K562 (cell line): Measurements from ENCODE around the gene PROK1. TPM values are rescaled to one million over a fixed set of nuclear protein-coding genes. Genes with fewer than 3 reads are reported as not detected.

ENCODE experiments used
- C11orf30 ChIP-seq: fragments of 450-650 bp; IDR thresholded peaks from 2 replicates; pipeline ENCODE4 v1.6.1; 2016; ENCODE audit warnings: low read depth, mild to moderate bottlenecking
- E2F1 ChIP-seq: sonication (generic); formaldehyde crosslinking; IDR thresholded peaks from 2 replicates; pipeline ENCODE4 v1.8.1; 2023; ENCODE audit warnings: mild to moderate bottlenecking, missing genetic modification reagents, moderate library complexity
- FOXA1 ChIP-seq: fragments of 450-650 bp; IDR thresholded peaks from 2 replicates; pipeline ENCODE4 v1.6.1; 2016; ENCODE audit warnings: mild to moderate bottlenecking, borderline replicate concordance
- HDAC1 ChIP-seq, 2 experiments: fragments of 450-650 bp; IDR thresholded peaks; 2 replicates each; pipeline ENCODE4 v1.6.1; 2016 to 2017; ENCODE audit warnings: inconsistent platforms in 1 of 2, mild to moderate bottlenecking in 1 of 2, moderate library complexity in 1 of 2
- KDM1A ChIP-seq, 2 experiments: fragments of 450-650 bp; IDR thresholded peaks; 2 replicates each; pipeline ENCODE4 v1.6.1; 2016; ENCODE audit warnings: mild to moderate bottlenecking in 2 of 2
- MAFG ChIP-seq: fragments of 450-650 bp; conservative IDR thresholded peaks from 2 replicates; pipeline ENCODE4 v1.6.1; 2016; ENCODE audit warnings: missing genetic modification characterization, missing compliant biosample characterization
- MED1 ChIP-seq: sonication (generic); formaldehyde crosslinking; IDR thresholded peaks from 2 replicates; pipeline ENCODE4 v1.8.1; 2023; ENCODE audit warnings: missing genetic modification reagents, borderline replicate concordance
- MXD1 ChIP-seq: fragments of 250-450 bp; sonication (Bioruptor Pico); IDR thresholded peaks from 2 replicates; pipeline ENCODE4 v1.8.0; 2021; ENCODE audit warnings: borderline replicate concordance, mild to moderate bottlenecking, moderate library complexity; ENCODE audit not compliant: poor library complexity, severe bottlenecking
- NFIX ChIP-seq: fragments of 250-450 bp; sonication (Bioruptor Pico); IDR thresholded peaks from 2 replicates; pipeline ENCODE4 v1.4.0; 2020; ENCODE audit warnings: low read depth, mild to moderate bottlenecking, moderate library complexity
- TCF15 ChIP-seq: fragments of 250-450 bp; sonication (Bioruptor Pico); IDR thresholded peaks from 2 replicates; pipeline ENCODE4 v1.8.0; 2022; ENCODE audit warnings: moderate library complexity, mild to moderate bottlenecking, inconsistent platforms
- THRB ChIP-seq: fragments of 450-650 bp; formaldehyde crosslinking; conservative IDR thresholded peaks from 2 replicates; pipeline ENCODE4 v1.4.0; 2022; ENCODE audit warnings: mild to moderate bottlenecking, missing genetic modification characterization
- VEZF1 ChIP-seq: fragments of 200-800 bp; sonication (Bioruptor generic); IDR thresholded peaks from 2 replicates; pipeline ENCODE4 v1.6.1; 2017; ENCODE audit warnings: missing genetic modification characterization, missing compliant biosample characterization
- ZMIZ1 ChIP-seq, 2 experiments: fragments of 150-350 bp in 1 of 2; IDR thresholded peaks; 2 replicates each; pipeline ENCODE4 v1.6.1; 2012 to 2016; ENCODE audit warnings: low read depth in 2 of 2, low read length in 2 of 2, mild to moderate bottlenecking in 1 of 2, moderate library complexity in 1 of 2
- ZNF79 ChIP-seq: fragments of 250-450 bp; sonication (Bioruptor Pico); IDR thresholded peaks from 2 replicates; pipeline ENCODE4 v1.4.0; 2020; ENCODE audit warnings: low read depth, mild to moderate bottlenecking, moderate library complexity
- polyA plus RNA-seq, 8 experiments: library from polyadenylated mRNA; depleted of rRNA in 4 of 8; stranded (reverse) in 5 of 8; unstranded in 3 of 8; fragments of >200 nt; fragmentation: Nextera tagmentation in 2 of 8; fragmentation: Illumina TruSeq in 1 of 8; extraction: Ambion mirVana in 2 of 8; extraction: Trizol in 1 of 8; gene quantifications; 2 replicates each; pipeline versions ENCODE4 v1.2.1 to v1.2.3, GENCODE V29; 2011 to 2014; ENCODE audit warnings: inconsistent platforms in 1 of 8, missing spikeins in 1 of 8
- total RNA-seq, 7 experiments: library from RNA; depleted of rRNA in 6 of 7; stranded (reverse); fragments of >200 nt in 6 of 7; fragmentation: Illumina TruSeq in 2 of 7; extraction: Trizol in 2 of 7; gene quantifications; 2 replicates each; pipeline versions ENCODE4 v1.2.1 to v1.2.3, GENCODE V29; 2011 to 2021; ENCODE audit warnings: low replicate concordance in 1 of 7

The PROK1 gene
- total and polyA plus RNA-seq, 9 of the 15 experiments (the other 6 are each of a cell fraction or from before 2014, with no cell fraction given): 0.15 TPM; not detected in 8

- TF ChIP-seq VEZF1 (CRISPR knock-in tag) (peak; percentile 32; the same call in 1 of the 2 replicates), KDM1A (IDR thresholded peaks at IDR 0.05) (peak in 1 of 2 experiments; percentile 40; a peak in 1 of 4 replicates), FOXA1 (no peak), TCF15 (CRISPR knock-in tag) (no peak), ZMIZ1 (IDR thresholded peaks at IDR 0.05; ENCODE audit: low read depth in 2 of 2, low read length in 2 of 2) (no peak), MED1 (CRISPR knock-in tag) (no peak), E2F1 (CRISPR knock-in tag) (no peak), C11orf30 (peak; percentile 85), HDAC1 (IDR thresholded peaks at IDR 0.05) (0 out of 4 replicates have a peak, but pooled peaks of 1 of the 2 experiments have one; percentile 43), MXD1 (CRISPR knock-in tag) (no peak), NFIX (CRISPR knock-in tag) (no peak), THRB (CRISPR knock-in tag) (0 out of 2 replicates have a peak, but pooled peaks have one; percentile 60), ZNF79 (no peak), MAFG (tag) (peak; percentile 77)
Measured at GRCh38 chr1:110420874-110421793, 29.8 kb upstream of the PROK1 start (continued).
